ENCODE measurements around the gene SIAH1. TPM values are rescaled to one million over a fixed set of nuclear protein-coding genes. Genes with fewer than 3 reads are reported as not detected.

Gene SIAH1
- total RNA-seq, 1 experiment from 2014 or later, result 33.2 TPM

DNA sequence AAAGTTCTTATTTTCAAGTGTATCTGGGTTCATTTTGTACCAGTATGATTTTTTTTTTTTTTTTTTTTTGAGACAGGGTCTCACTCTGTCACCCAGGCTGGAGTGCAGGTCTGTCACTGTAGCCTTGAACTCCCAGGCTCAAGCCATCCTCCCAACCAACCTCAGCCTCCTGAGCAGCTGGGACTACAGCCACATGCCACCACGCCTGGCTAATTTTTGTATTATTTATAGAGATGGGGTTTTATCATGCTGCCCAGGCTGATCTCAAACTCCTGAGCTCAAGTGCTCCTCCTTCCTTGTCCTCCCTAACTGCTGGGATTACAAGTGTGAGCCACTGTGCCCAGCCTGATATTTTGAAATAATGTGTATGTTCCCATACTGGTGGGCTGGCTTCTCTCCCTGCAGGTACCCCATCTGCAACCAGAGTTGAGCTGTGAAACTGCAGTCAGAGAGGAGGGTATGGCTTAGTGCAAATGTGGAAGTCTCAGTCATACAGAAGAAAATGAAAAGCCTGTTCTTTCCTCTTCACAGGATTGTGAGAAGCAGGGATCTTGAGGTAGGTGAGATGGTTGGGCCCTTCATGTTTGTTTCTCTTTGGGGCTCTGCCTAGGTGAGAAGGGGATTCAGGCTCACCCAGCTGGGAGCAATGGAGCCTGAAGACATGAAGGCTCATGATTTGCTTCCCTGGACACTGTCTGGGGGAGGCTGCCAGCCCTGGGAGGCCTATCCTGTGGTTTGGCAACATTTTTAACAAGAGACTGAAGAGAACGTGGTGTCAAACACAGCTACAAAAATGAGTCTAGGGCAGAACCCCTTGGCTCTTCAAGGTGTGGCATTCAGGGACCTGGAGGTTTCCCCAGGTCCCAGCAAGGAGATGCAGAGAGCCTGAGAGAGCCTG, 41.3 kb upstream of the SIAH1 start:
- Histone ChIP-seq H3T11ph (ENCODE audit: low read length) (no peak overlapping the region), H3K4me2 (ENCODE audit: insufficient read depth, insufficient read length, low read length) (no peak overlapping the region), H3K27me3 (ENCODE audit: insufficient read depth, low read length) (no peaks in the 10 kb centered on the region), H3K79me1 (ENCODE audit: insufficient read depth, low read depth, low read length, poor library complexity, severe bottlenecking) (no peaks in the 10 kb centered on the region), H3K27ac (ENCODE audit: insufficient read length, low read depth, low read length) (no peak overlapping the region), H2BK12ac (ENCODE audit: insufficient read length, low read depth, low read length) (no peak overlapping the region), H3K18ac (ENCODE audit: insufficient read length, low read depth, low read length) (no peak overlapping the region), H4K91ac (ENCODE audit: insufficient read length, low read depth, low read length) (no peak overlapping the region), H2BK5ac (ENCODE audit: insufficient read length, low read length) (no peak overlapping the region), H3K23me2 (ENCODE audit: insufficient read length, low read depth, low read length, poor library complexity, severe bottlenecking) (no peaks in the 10 kb centered on the region), H3K56ac (ENCODE audit: insufficient read length, low read depth, low read length) (no peak overlapping the region), H2BK15ac (ENCODE audit: low read depth, low read length) (no peak overlapping the region), H3K23ac (ENCODE audit: insufficient read length, low read depth, low read length) (no peak overlapping the region), H2BK20ac (ENCODE audit: low read depth, low read length, poor library complexity, severe bottlenecking) (no peak overlapping the region), H4K20me1 (ENCODE audit: control insufficient read depth, insufficient read depth, insufficient read length) (no peaks in the 10 kb centered on the region), H3K79me2 (ENCODE audit: insufficient read depth, low read length) (no peaks in the 10 kb centered on the region), H2AK5ac (ENCODE audit: insufficient read length, low read length) (no peak overlapping the region), H3K9ac (ENCODE audit: extremely low read depth, insufficient read length, low read length) (no peak overlapping the region), H3K9me3 (ENCODE audit: control insufficient read depth, low read depth, low read length) (no peaks in the 10 kb centered on the region), H3K4ac (ENCODE audit: low read depth, low read length) (no peak overlapping the region), H2AFZ (ENCODE audit: low read length) (no peak overlapping the region), H3K14ac (ENCODE audit: insufficient read depth, low read length) (no peak overlapping the region), H4K5ac (ENCODE audit: insufficient read length, low read depth, low read length) (no peak overlapping the region), H2BK120ac (ENCODE audit: low read depth, low read length, poor library complexity, severe bottlenecking) (no peak overlapping the region), H3K4me1 (ENCODE audit: insufficient read depth, low read length) (no peaks in the 10 kb centered on the region), H4K8ac (replicated peaks; ENCODE audit: insufficient read length, low read depth, low read length) (no peak overlapping the region)
- no peaks in the 10 kb centered on the region; a peak in 3 of 5 replicates for H3K9me3 Mint-ChIP-seq
- no peaks in the 10 kb centered on the region for H3K4me1 Mint-ChIP-seq
- no peak overlapping the region; a peak in 1 of 7 replicates for H3K27ac Mint-ChIP-seq
- no peak overlapping the region for H3K4me3 Mint-ChIP-seq
- DNase-seq, result no peak
- H3K36me3 Mint-ChIP-seq (ENCODE audit: insufficient read depth in 1 of 3, low read depth in 3 of 3), result no peaks in the 10 kb centered on the region; a peak in 1 of 7 replicates
- H3K27me3 Mint-ChIP-seq (ENCODE audit: low read depth), result no peaks in the 10 kb centered on the region; the same call in 1 of the 2 replicates
- WGBS (ENCODE audit: extremely low coverage, insufficient read length, low lambda C conversion rate), result no CpG with 5 or more reads among the region's 2 CpGs
- TF ChIP-seq, protein P1, sequence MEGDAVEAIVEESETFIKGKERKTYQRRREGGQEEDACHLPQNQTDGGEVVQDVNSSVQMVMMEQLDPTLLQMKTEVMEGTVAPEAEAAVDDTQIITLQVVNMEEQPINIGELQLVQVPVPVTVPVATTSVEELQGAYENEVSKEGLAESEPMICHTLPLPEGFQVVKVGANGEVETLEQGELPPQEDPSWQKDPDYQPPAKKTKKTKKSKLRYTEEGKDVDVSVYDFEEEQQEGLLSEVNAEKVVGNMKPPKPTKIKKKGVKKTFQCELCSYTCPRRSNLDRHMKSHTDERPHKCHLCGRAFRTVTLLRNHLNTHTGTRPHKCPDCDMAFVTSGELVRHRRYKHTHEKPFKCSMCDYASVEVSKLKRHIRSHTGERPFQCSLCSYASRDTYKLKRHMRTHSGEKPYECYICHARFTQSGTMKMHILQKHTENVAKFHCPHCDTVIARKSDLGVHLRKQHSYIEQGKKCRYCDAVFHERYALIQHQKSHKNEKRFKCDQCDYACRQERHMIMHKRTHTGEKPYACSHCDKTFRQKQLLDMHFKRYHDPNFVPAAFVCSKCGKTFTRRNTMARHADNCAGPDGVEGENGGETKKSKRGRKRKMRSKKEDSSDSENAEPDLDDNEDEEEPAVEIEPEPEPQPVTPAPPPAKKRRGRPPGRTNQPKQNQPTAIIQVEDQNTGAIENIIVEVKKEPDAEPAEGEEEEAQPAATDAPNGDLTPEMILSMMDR (conservative IDR thresholded peaks at IDR 0.05), result no peak
